A549 (cell line): Measurements from ENCODE around the gene PTBP1.

Experiments used
- CEBPB ChIP-seq, 2 experiments: fragments of >200 bp in 1 of 2; sonication (Bioruptor Twin) in 1 of 2; formaldehyde crosslinking in 1 of 2; IDR thresholded peaks; 2 replicates each; pipeline ENCODE4 v1.6.1; 2012 to 2016
- FOSL2 ChIP-seq, 2 experiments: fragments of 450-650 bp in 1 of 2; fragments of >200 bp in 1 of 2; sonication (Bioruptor Twin) in 1 of 2; formaldehyde crosslinking; IDR thresholded peaks; 2 replicates each; pipeline versions ENCODE4 v1.5.0 to v1.6.1; 2016 to 2020; ENCODE audit warnings: mild to moderate bottlenecking in 1 of 2, moderate library complexity in 1 of 2
- NFE2L2 ChIP-seq: fragments of 150-350 bp; conservative IDR thresholded peaks from 2 replicates; pipeline ENCODE4 v1.6.1; 2014; ENCODE audit warnings: low read length
- POLR2A ChIP-seq: IDR thresholded peaks from 2 replicates; pipeline ENCODE4 v1.6.1; 2012; ENCODE audit warnings: mild to moderate bottlenecking, low read length
- RAD21 ChIP-seq, 2 experiments: fragments of >200 bp in 1 of 2; sonication (Bioruptor Twin) in 1 of 2; formaldehyde crosslinking in 1 of 2; IDR thresholded peaks in 1 of 2; conservative IDR thresholded peaks in 1 of 2; 2 replicates in 1 of 2; 3 replicates in 1 of 2; pipeline ENCODE4 v1.6.1; 2012 to 2018; ENCODE audit warnings: inconsistent platforms in 1 of 2
- SMC3 ChIP-seq: fragments of >200 bp; sonication (Bioruptor Twin); formaldehyde crosslinking; IDR thresholded peaks from 3 replicates; pipeline ENCODE4 v1.6.1; 2018; ENCODE audit warnings: inconsistent platforms
- TF ChIP-seq, protein P1 (sequence below): fragments of >200 bp; sonication (Bioruptor Twin); formaldehyde crosslinking; IDR thresholded peaks from 3 replicates; pipeline ENCODE4 v1.5.1; 2016

DNA sequence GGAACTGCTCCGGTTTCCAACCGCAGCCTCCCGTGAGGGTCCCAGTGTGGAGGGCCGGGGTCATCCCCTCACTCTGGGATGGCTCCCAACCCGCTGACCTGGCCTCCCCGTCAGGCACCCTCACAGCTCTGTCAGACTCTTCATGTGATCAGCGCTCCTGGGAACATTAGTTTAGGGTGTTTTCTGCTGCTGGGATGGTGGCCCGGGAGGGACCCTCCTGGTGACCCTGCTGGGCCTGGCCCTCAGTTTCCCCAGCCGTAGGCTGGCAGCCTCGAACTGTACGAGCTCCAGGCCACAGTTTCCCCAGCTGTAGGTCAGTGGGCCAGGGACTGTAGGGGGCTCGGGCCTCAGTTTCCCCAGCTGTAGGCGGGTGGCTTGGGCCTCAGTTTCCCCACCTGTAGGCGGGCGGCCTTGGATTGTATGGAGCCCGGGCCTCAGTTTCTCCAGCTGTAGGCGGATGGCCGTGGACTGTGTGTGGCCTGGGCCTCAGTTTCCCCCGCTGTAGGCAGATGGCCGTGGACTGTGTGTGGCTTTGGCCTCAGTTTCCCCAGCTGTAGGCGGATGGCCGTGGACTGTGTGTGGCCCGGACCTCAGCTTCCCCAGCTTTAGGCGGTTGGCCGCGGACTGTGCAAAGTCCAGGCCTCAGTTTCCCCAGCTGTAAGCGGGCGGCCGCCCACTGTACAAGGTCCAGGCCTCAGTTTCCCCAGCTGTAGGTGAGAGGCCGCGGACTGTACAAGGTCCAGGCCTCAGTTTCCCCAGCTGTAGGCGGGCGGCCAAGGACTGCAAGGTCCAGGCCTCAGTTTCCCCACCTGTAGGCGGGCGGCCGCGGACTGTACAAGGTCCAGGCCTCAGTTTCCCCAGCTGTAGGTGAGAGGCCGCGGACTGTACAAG lies 1.3 kb upstream of the PTBP1 start:
- no peak for TF ChIP-seq RAD21 (conservative IDR thresholded peaks at IDR 0.05 in 1 of 2, IDR thresholded peaks at IDR 0.05 in 1 of 2)
- no peak for TF ChIP-seq SMC3
- TF ChIP-seq, protein P1, sequence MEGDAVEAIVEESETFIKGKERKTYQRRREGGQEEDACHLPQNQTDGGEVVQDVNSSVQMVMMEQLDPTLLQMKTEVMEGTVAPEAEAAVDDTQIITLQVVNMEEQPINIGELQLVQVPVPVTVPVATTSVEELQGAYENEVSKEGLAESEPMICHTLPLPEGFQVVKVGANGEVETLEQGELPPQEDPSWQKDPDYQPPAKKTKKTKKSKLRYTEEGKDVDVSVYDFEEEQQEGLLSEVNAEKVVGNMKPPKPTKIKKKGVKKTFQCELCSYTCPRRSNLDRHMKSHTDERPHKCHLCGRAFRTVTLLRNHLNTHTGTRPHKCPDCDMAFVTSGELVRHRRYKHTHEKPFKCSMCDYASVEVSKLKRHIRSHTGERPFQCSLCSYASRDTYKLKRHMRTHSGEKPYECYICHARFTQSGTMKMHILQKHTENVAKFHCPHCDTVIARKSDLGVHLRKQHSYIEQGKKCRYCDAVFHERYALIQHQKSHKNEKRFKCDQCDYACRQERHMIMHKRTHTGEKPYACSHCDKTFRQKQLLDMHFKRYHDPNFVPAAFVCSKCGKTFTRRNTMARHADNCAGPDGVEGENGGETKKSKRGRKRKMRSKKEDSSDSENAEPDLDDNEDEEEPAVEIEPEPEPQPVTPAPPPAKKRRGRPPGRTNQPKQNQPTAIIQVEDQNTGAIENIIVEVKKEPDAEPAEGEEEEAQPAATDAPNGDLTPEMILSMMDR, result no peak
- no peak for TF ChIP-seq FOSL2 (IDR thresholded peaks at IDR 0.05)
- TF ChIP-seq FOSL2 (CRISPR knock-in tag; IDR thresholded peaks at IDR 0.05), result no peak
- no peak for TF ChIP-seq CEBPB (IDR thresholded peaks at IDR 0.05)
- no peak for TF ChIP-seq POLR2A
- TF ChIP-seq NFE2L2, result no peak
